GM12878 (cell line): ENCODE results near the gene COTL1. TPM values are rescaled to one million over a fixed set of nuclear protein-coding genes. Genes with fewer than 3 reads are reported as not detected.

ENCODE experiments used
- ATAC-seq: fragments of 200-7000 bp; cut with Tn5 transposase; 3 replicates; pipeline ENCODE4 v1.9.1; 2020; ENCODE audit warnings: mild to moderate bottlenecking, moderate library complexity
- BruUV-seq: library from RNA; stranded (reverse); fragments of 400-500 nt; replicated peaks from 2 replicates; lab custom pipeline; 2021; lab: Mats Ljungman, UMichigan
- CTCF ChIA-PET: fragments of 300-600 bp; sonication (Branson Sonifier 250); formaldehyde crosslinking; extraction: SDS; loops from one replicate; lab custom pipeline; 2021; ENCODE audit warnings: inconsistent platforms; lab: Yijun Ruan, JAX
- POLR2A ChIA-PET: fragments of 350-600 bp; formaldehyde crosslinking; extraction: SDS; loops from one replicate; lab custom pipeline; 2021; ENCODE audit warnings: inconsistent platforms; lab: Charles Lee
- RAD21 ChIA-PET: fragments of 300-600 bp; sonication (Branson Sonifier 250); formaldehyde crosslinking; loops from one replicate; lab custom pipeline; 2023; ENCODE audit warnings: antibody characterized with exemption; ENCODE audit not compliant: unreplicated experiment; lab: Charles Lee
- SMC1A ChIA-PET: fragments of 300-600 bp; sonication (Branson Sonifier 250); formaldehyde crosslinking; loops from one replicate; lab custom pipeline; 2023; ENCODE audit not compliant: unreplicated experiment, uncharacterized antibody; lab: Charles Lee
- DNase-seq: peaks from one replicate; pipeline ENCODE4 v3.0.0-alpha.2; 2011; ENCODE audit warnings: low read depth, low spot score
- FAIRE-seq: peaks from 3 replicates; lab custom pipeline; 2011; peaks lifted over from hg19 to GRCh38; lab: Jason Lieb, UNC
- H2AFZ ChIP-seq: 2 replicates; pipeline ENCODE4 v1.6.0; 2011; ENCODE audit warnings: low read depth, low read length, control low read depth; ENCODE audit not compliant: control insufficient read depth
- H3K27ac ChIP-seq: 2 replicates; pipeline ENCODE4 v1.5.1; 2011; ENCODE audit warnings: control low read depth; ENCODE audit not compliant: control insufficient read depth, insufficient read depth
- H3K27me3 ChIP-seq, 2 experiments: replicated peaks in 1 of 2; 2 replicates each; pipeline versions ENCODE4 v1.6.0 to v1.6.1; 2011; ENCODE audit warnings: low read length in 1 of 2; ENCODE audit not compliant: control insufficient read depth in 2 of 2, insufficient read depth in 2 of 2
- H3K36me3 ChIP-seq, 2 experiments: 2 replicates each; pipeline ENCODE4 v1.5.1; 2011; ENCODE audit warnings: low read length in 1 of 2; ENCODE audit not compliant: control insufficient read depth in 2 of 2, insufficient read depth in 2 of 2
- H3K4me1 ChIP-seq: 2 replicates; pipeline ENCODE4 v1.6.1; 2011; ENCODE audit warnings: mild to moderate bottlenecking, low read length, moderate library complexity, mixed read lengths; ENCODE audit not compliant: control insufficient read depth, insufficient read depth
- H3K4me2 ChIP-seq: 2 replicates; pipeline ENCODE4 v1.6.0; 2011; ENCODE audit warnings: control low read depth; ENCODE audit not compliant: control insufficient read depth, insufficient read depth
- H3K4me3 ChIP-seq: fragments of 200-600 bp; sonication (generic); 2 replicates; pipeline ENCODE4 v1.5.1; 2016
- H3K79me2 ChIP-seq: 2 replicates; pipeline ENCODE4 v1.6.0; 2011; ENCODE audit warnings: low read length; ENCODE audit not compliant: control insufficient read depth, insufficient read depth
- H3K9ac ChIP-seq: 2 replicates; pipeline ENCODE4 v1.8.0; 2011; ENCODE audit warnings: low read length, control low read depth, mixed read lengths; ENCODE audit not compliant: control insufficient read depth, insufficient read depth
- H3K9me3 ChIP-seq: replicated peaks from 3 replicates; pipeline ENCODE4 v1.5.1; 2011; ENCODE audit warnings: mild to moderate bottlenecking, low read length; ENCODE audit not compliant: control insufficient read depth, insufficient read depth
- H4K20me1 ChIP-seq: 2 replicates; pipeline ENCODE4 v1.6.0; 2011; ENCODE audit not compliant: control insufficient read depth, insufficient read depth
- BRCA1 ChIP-seq: IDR thresholded peaks from 2 replicates; pipeline ENCODE4 v1.6.1; 2011; ENCODE audit warnings: low read depth, low read length, improper control_type of control experiment
- CBX5 ChIP-seq: sonication (generic); IDR thresholded peaks from 2 replicates; pipeline ENCODE4 v1.6.1; 2016; ENCODE audit warnings: low read depth, moderate library complexity, mild to moderate bottlenecking, inconsistent platforms
- EZH2 ChIP-seq: IDR thresholded peaks from 2 replicates; pipeline ENCODE4 v1.6.1; 2012; ENCODE audit warnings: low read depth, mild to moderate bottlenecking, control low read depth, inconsistent platforms, low read length, borderline replicate concordance; ENCODE audit not compliant: control insufficient read depth
- KDM1A ChIP-seq: fragments of 200-600 bp; sonication (generic); IDR thresholded peaks from 2 replicates; pipeline ENCODE4 v1.6.1; 2016; ENCODE audit warnings: borderline replicate concordance
- MAX ChIP-seq: IDR thresholded peaks from 2 replicates; pipeline ENCODE4 v1.6.1; 2012; ENCODE audit warnings: low read depth, low read length, improper control_type of control experiment
- NBN ChIP-seq: fragments of 450-650 bp; IDR thresholded peaks from 2 replicates; pipeline ENCODE4 v1.6.1; 2016
- POLR2A ChIP-seq: IDR thresholded peaks from 2 replicates; pipeline ENCODE4 v1.6.1; 2011; ENCODE audit warnings: low read depth, mild to moderate bottlenecking, low read length
- SMAD5 ChIP-seq: IDR thresholded peaks from 2 replicates; pipeline ENCODE4 v1.6.1; 2016; ENCODE audit warnings: antibody characterized with exemption, low read depth
- ZBTB4 ChIP-seq: fragments of 450-650 bp; formaldehyde crosslinking; IDR thresholded peaks from 2 replicates; pipeline ENCODE4 v1.4.0; 2022; ENCODE audit warnings: mild to moderate bottlenecking, moderate library complexity
- WGBS: methylation state at CpG from one replicate; pipeline ENCODE4 v1.1.6; 2016; ENCODE audit warnings: low lambda C conversion rate; ENCODE audit not compliant: insufficient replicate concordance, insufficient coverage; ENCODE audit errors: missing lambda C conversion rate; 5-methylcytosine and 5-hydroxymethylcytosine counted together
- in situ Hi-C: fragments of 300-500 bp; cut with MboI; formaldehyde crosslinking; loops from 9 replicates; pipeline ENCODE4 v1.14.3; 2018; ENCODE audit warnings: mixed read lengths
- intact Hi-C: fragments of 100-400 bp; cut with micrococcal nuclease; formaldehyde crosslinking; loops from one replicate; pipeline ENCODE4 v1.14.2; 2022; ENCODE audit not compliant: unreplicated experiment
- polyA plus RNA-seq, 11 experiments: library from polyadenylated mRNA; depleted of rRNA in 4 of 11; unstranded in 6 of 11; stranded (reverse) in 5 of 11; fragments of >200 nt; fragmentation: Nextera tagmentation in 4 of 11; fragmentation: Illumina TruSeq in 1 of 11; extraction: Ambion mirVana in 4 of 11; extraction: Trizol in 1 of 11; gene quantifications; 1 replicate in 1 of 11; 2 replicates in 10 of 11; pipeline versions ENCODE4 v1.2.1 to v1.2.3, GENCODE V29; 2011 to 2016; ENCODE audit warnings: inconsistent platforms in 2 of 11, missing spikeins in 2 of 11, low read depth in 1 of 11
- total RNA-seq, 4 experiments: library from RNA; depleted of rRNA in 3 of 4; stranded (reverse); fragments of >200 nt in 3 of 4; fragmentation: Illumina TruSeq in 1 of 4; extraction: Trizol in 1 of 4; gene quantifications; 2 replicates each; pipeline versions ENCODE4 v1.2.1 to v1.2.3, GENCODE V29; 2013 to 2021

COTL1 gene
- total and polyA plus RNA-seq, 10 of the 15 experiments (the other 5 are each of a cell fraction or from before 2014, with no cell fraction given) = 140 to 894 (median 330) TPM

GRCh38 chr16:84652566-84652965 is 34.7 kb upstream of the COTL1 start:
- H3K4me2 ChIP-seq = no peak overlapping the region
- ChIA-PET SMC1A (interaction anchor here (0.8 kb wide), 1 partner anchor 30 kb away, joined by 4 read pairs; no protein-coding TSS in a partner anchor), RAD21 (no interaction called here), CTCF (interaction anchor here (1.0 to 3.5 kb wide), 4 partner anchors 20 to 86 kb away, joined by 3 to 15 read pairs (median 4); no protein-coding TSS in a partner anchor), POLR2A (interaction anchor here (0.6 kb wide), 1 partner anchor 100 kb away, joined by 3 read pairs; no protein-coding TSS in a partner anchor)
- no peak for ATAC-seq
- WGBS = 93% methylated on average over 7 of the region's 7 CpGs
- FAIRE-seq = no peak
- H3K79me2 ChIP-seq = peaks cover 20% of the 10 kb centered on the region
- no peaks in the 10 kb centered on the region for H3K9me3 ChIP-seq
- H3K27me3 ChIP-seq = no peaks in the 10 kb centered on the region
- H4K20me1 ChIP-seq = no peaks in the 10 kb centered on the region
- no peak overlapping the region for H2AFZ ChIP-seq
- TF ChIP-seq SMAD5 = no peak
- TF ChIP-seq KDM1A = no peak
- no peak for TF ChIP-seq ZBTB4
- no peak for TF ChIP-seq EZH2
- no peak for TF ChIP-seq NBN
- TF ChIP-seq POLR2A = no peak
- no peak for TF ChIP-seq CBX5
- no peak for TF ChIP-seq MAX
- no peak for TF ChIP-seq BRCA1
- H3K9ac ChIP-seq = no peak overlapping the region
- DNase-seq = no peak
- no peak overlapping the region for H3K4me3 ChIP-seq
- H3K36me3 ChIP-seq = peaks cover 8 to 17% of the 10 kb centered on the region in 2 experiments
- no TSS peak for BruUV-seq
- in situ Hi-C loops = no loop called here
- peaks cover 11% of the 10 kb centered on the region for H3K4me1 ChIP-seq
- H3K27ac ChIP-seq = no peak overlapping the region
- intact Hi-C loops = no loop called here
